GM12872 (cell line): Measurements from ENCODE around the gene BBX.

Experiments used
- CTCF ChIP-seq: IDR thresholded peaks from 3 replicates; pipeline ENCODE4 v1.5.1; 2011; ENCODE audit warnings: low read depth, mild to moderate bottlenecking, low read length, moderate library complexity; ENCODE audit not compliant: insufficient read depth

BBX gene

GRCh38 chr3:107543666-107544065, 20.9 kb downstream of the BBX start:
- TF ChIP-seq CTCF: no peak

GRCh38 chr3:107545680-107546120, 22.9 kb downstream of the BBX start:
- no peak for TF ChIP-seq CTCF

- TF ChIP-seq CTCF: no peak
Observed at GRCh38 chr3:107548601-107549000, 25.8 kb downstream of the BBX start.

DNA sequence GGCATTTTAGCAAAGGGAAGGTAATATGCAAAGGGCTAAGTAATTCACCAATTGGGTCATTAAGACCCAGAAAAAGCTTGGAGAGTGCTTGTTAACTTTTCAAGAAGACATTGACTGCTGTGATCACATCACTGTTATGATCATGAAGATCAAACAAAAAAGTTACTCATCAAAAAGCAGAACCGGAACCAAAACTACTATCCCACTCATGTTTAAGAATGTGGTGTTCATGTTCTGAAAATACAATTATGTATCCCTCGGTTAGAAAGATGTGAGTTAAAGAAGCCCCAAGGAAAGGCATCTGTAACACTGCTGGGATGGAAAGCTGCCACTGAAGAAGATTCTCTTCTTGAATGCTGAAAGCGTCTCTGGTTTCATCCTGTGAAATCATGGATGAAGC, 32.6 kb downstream of the BBX start:
- no peak for TF ChIP-seq CTCF

- no peak for TF ChIP-seq CTCF
Observed at GRCh38 chr3:107557743-107558142, 35.0 kb downstream of the BBX start.

DNA sequence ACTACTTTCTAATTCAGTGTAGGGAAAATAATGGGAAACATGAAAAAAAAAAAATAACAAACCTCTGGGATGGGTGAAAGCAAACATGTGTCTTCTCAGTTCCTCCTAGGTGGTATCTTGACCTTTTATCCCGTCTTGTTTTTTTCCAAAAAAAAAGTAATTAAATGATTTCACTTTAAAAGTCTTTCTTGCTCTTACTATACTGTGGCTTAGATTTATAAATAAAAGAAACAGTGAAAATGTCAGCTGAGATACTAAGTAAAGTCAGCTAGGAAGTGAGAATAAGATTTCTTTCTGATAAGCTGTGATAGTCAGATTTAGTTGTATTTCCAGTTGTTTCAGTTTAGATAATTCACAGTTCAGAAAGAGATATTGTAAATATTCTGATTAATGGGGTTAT, 37.4 kb downstream of the BBX start:
- no peak for TF ChIP-seq CTCF

GRCh38 chr3:107561980-107562379, 39.2 kb downstream of the BBX start:
- TF ChIP-seq CTCF: no peak
